Panc1 (cell line): ENCODE data around the gene DRD3.

ENCODE experiments used
- POLR2AphosphoS5 ChIP-seq: IDR thresholded peaks from 2 replicates; pipeline ENCODE4 v1.6.1; 2012; ENCODE audit warnings: mild to moderate bottlenecking, low read depth, low read length, moderate library complexity
- TF ChIP-seq, protein P1 (sequence below): fragments of 450-650 bp; IDR thresholded peaks from 2 replicates; pipeline ENCODE4 v1.5.1; 2017; ENCODE audit warnings: mild to moderate bottlenecking
- TF ChIP-seq, protein P2 (sequence below), 2 experiments: IDR thresholded peaks; 2 replicates each; pipeline ENCODE4 v1.6.1; 2011 to 2012; ENCODE audit warnings: low read depth in 2 of 2, control low read depth in 1 of 2, low read length in 1 of 2, mild to moderate bottlenecking in 1 of 2, moderate library complexity in 1 of 2; ENCODE audit not compliant: insufficient read depth in 1 of 2

DNA sequence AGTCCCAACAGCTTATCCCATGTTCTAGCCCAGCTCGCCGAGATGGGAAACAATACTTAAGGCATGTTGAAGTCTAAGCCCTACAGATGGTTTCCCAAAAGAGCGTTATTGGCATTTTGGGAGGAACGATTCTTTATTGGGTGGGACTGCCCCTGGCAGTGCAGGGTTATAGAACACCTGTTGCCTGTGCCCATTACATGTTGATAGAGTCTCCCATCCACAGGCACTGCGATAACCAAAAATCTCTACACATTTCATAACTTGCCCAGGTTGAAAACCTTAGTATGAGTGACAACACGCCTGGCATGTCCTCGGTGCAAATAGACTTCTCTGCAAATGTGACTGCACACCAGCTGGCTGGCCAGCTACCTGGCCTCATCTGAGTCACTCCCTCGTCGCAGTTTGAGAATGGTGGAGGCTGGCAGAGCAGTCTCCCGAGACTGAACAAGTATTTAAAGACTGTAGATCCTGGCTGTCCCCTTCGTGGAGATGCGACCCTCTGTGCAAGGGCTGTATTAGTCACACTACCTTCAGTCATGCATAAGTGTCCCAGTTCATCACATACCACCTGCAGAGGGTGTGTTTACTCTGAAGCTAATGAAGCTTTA lies 39.8 kb upstream of the DRD3 start:
- TF ChIP-seq, protein P1, sequence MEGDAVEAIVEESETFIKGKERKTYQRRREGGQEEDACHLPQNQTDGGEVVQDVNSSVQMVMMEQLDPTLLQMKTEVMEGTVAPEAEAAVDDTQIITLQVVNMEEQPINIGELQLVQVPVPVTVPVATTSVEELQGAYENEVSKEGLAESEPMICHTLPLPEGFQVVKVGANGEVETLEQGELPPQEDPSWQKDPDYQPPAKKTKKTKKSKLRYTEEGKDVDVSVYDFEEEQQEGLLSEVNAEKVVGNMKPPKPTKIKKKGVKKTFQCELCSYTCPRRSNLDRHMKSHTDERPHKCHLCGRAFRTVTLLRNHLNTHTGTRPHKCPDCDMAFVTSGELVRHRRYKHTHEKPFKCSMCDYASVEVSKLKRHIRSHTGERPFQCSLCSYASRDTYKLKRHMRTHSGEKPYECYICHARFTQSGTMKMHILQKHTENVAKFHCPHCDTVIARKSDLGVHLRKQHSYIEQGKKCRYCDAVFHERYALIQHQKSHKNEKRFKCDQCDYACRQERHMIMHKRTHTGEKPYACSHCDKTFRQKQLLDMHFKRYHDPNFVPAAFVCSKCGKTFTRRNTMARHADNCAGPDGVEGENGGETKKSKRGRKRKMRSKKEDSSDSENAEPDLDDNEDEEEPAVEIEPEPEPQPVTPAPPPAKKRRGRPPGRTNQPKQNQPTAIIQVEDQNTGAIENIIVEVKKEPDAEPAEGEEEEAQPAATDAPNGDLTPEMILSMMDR, result no peak
- TF ChIP-seq POLR2AphosphoS5, result no peak
- TF ChIP-seq, protein P2, sequence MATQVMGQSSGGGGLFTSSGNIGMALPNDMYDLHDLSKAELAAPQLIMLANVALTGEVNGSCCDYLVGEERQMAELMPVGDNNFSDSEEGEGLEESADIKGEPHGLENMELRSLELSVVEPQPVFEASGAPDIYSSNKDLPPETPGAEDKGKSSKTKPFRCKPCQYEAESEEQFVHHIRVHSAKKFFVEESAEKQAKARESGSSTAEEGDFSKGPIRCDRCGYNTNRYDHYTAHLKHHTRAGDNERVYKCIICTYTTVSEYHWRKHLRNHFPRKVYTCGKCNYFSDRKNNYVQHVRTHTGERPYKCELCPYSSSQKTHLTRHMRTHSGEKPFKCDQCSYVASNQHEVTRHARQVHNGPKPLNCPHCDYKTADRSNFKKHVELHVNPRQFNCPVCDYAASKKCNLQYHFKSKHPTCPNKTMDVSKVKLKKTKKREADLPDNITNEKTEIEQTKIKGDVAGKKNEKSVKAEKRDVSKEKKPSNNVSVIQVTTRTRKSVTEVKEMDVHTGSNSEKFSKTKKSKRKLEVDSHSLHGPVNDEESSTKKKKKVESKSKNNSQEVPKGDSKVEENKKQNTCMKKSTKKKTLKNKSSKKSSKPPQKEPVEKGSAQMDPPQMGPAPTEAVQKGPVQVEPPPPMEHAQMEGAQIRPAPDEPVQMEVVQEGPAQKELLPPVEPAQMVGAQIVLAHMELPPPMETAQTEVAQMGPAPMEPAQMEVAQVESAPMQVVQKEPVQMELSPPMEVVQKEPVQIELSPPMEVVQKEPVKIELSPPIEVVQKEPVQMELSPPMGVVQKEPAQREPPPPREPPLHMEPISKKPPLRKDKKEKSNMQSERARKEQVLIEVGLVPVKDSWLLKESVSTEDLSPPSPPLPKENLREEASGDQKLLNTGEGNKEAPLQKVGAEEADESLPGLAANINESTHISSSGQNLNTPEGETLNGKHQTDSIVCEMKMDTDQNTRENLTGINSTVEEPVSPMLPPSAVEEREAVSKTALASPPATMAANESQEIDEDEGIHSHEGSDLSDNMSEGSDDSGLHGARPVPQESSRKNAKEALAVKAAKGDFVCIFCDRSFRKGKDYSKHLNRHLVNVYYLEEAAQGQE (IDR thresholded peaks at IDR 0.05; ENCODE audit: insufficient read depth in 1 of 2, low read depth in 2 of 2, low read length in 1 of 2), result no peak
